GM19035 (cell line): ENCODE measurements around the gene TXNDC5.
"Not testable (repeated sequence)": the region's sequence is repeated elsewhere in the genome, so short reads cannot be mapped to it uniquely, and the experiment has no call there.

Experiments used
- ATAC-seq: cut with Tn5 transposase; IDR thresholded peaks from one replicate; pipeline ENCODE4 v1.9.1; 2021; ENCODE audit not compliant: unreplicated experiment

TXNDC5 gene

GRCh38 chr6:7897461-7898192 lies 13.0 kb downstream of the TXNDC5 start:
- ATAC-seq, result peak; percentile 67

GRCh38 chr6:7896465-7896987 lies 14.1 kb downstream of the TXNDC5 start:
- ATAC-seq, result no peak

- ATAC-seq, result no peak
Measured at GRCh38 chr6:7895125-7895423, 15.5 kb downstream of the TXNDC5 start.

- no peak for ATAC-seq
Measured at GRCh38 chr6:7894262-7895124, 16.1 kb downstream of the TXNDC5 start.

GRCh38 chr6:7893342-7893741 lies 17.2 kb downstream of the TXNDC5 start:
- no peak for ATAC-seq

GRCh38 chr6:7892367-7892766 lies 18.2 kb downstream of the TXNDC5 start:
- not testable (repeated sequence) for ATAC-seq

- no peak for ATAC-seq
Measured at GRCh38 chr6:7891078-7891872, 19.3 kb downstream of the TXNDC5 start.

GRCh38 chr6:7888587-7889357 lies 21.8 kb downstream of the TXNDC5 start:
- no peak for ATAC-seq

GRCh38 chr6:7887278-7887991 lies 23.2 kb downstream of the TXNDC5 start:
- ATAC-seq, result no peak

- ATAC-seq, result no peak
Measured at GRCh38 chr6:7886132-7886531, 24.5 kb downstream of the TXNDC5 start.

- no peak for ATAC-seq
Measured at GRCh38 chr6:7883381-7883780, 27.2 kb downstream of the TXNDC5 start.

- ATAC-seq, result no peak
Measured at GRCh38 chr6:7882505-7883257, 27.9 kb downstream of the TXNDC5 start.

- no peak for ATAC-seq
Measured at GRCh38 chr6:7881765-7882500, 28.7 kb downstream of the TXNDC5 start.

- no peak for ATAC-seq
Measured at GRCh38 chr6:7880718-7881107, 29.9 kb downstream of the TXNDC5 start.

GRCh38 chr6:7879980-7880717 lies 30.4 kb downstream of the TXNDC5 start:
- no peak for ATAC-seq

GRCh38 chr6:7879579-7879978 lies 31.0 kb downstream of the TXNDC5 start:
- no peak for ATAC-seq

GRCh38 chr6:7879043-7879442 lies 31.5 kb downstream of the TXNDC5 start:
- no peak for ATAC-seq

- no peak for ATAC-seq
Measured at GRCh38 chr6:7878401-7878964, 32.1 kb downstream of the TXNDC5 start.
